Kidney glomerular epithelial cell (primary cell): ENCODE data around the gene DMPK.
"Not testable (repeated sequence)": the region's sequence is repeated elsewhere in the genome, so short reads cannot be mapped to it uniquely, and the experiment has no call there.

Source experiments
- DNase-seq: peaks from one replicate; lab custom pipeline; 2025; lab: John Stamatoyannopoulos, UW

DMPK gene

GRCh38 chr19:45815481-45816216 is 33.4 kb upstream of the DMPK start:
- no peak for DNase-seq

DNA sequence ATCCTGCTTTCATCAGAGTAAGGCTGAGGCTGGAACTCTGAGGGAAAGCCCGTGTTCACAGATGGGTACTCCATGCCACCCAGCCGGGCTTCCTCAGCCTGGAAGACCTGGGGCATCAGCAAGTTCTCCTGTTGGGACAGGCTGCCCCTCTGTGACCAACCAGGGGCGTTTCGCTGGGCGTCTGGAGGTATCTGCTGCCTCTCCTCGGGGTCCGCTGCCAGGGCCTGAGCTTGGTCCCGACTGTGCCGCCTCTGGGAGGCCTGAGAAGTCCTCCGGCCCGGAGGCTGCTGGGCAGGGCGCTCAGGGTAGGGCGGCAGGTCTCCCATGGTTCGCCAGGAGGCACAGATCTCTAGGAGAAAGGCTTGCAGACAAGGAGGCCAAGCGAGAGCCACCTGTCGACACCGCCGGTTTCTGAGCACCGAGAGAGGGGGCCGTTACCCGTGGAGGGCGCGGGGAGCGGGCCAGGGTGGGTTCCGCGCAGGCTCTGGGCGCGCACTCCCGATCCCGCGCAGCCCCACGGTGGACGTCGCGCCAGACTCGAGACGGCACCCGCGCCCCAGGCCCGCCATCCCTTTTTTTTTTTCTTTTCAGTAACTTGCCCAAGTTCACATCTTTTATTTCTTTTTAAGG is 32.7 kb upstream of the DMPK start, which contains the start of gene RSPH6A:
RSPH6A (minus strand) TSS at position 458 of the 630 bp plus-strand sequence; CDS start at position 326, 132 bp downstream.
- DNase-seq: no peak

GRCh38 chr19:45814166-45814780 is 32.0 kb upstream of the DMPK start:
- DNase-seq: no peak

- DNase-seq: no peak
These were observed 30.0 kb upstream of the DMPK start for GRCh38 chr19:45812297-45812696.

DNA sequence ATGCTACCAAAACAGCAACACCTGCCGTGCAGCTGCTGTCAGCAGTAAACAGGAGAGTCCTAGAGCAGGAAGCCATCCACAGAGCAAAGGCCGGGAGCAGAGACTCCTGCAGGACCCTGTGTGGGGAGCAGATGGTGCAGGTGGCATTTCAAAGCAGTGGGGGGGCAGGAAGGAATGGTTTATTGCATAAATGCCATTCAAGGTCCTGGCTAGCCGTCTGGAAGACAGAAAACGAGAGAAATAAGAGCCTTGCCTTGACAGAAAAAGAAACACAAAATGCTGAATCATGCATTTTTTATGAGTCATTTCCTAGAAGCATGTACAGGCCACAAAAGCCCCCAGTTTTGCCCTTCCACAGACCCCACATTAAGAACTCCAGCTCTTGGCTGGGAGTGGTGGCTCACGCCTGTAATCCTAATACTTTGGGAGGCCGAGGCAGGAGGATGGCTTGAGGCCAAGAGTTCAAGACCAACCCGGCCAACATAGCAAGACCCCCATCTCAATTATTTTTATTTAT is 27.4 kb upstream of the DMPK start:
- DNase-seq: peak; percentile 44

GRCh38 chr19:45805719-45806118 is 23.4 kb upstream of the DMPK start:
- no peak for DNase-seq

- no peak for DNase-seq
These were observed 22.6 kb upstream of the DMPK start for GRCh38 chr19:45804959-45805230.

- no peak for DNase-seq
These were observed 22.1 kb upstream of the DMPK start for GRCh38 chr19:45804140-45804958.

GRCh38 chr19:45801603-45802175 is 19.4 kb upstream of the DMPK start:
- DNase-seq: no peak

- DNase-seq: peak; percentile 67
These were observed 17.8 kb upstream of the DMPK start for GRCh38 chr19:45800070-45800553.

DNA sequence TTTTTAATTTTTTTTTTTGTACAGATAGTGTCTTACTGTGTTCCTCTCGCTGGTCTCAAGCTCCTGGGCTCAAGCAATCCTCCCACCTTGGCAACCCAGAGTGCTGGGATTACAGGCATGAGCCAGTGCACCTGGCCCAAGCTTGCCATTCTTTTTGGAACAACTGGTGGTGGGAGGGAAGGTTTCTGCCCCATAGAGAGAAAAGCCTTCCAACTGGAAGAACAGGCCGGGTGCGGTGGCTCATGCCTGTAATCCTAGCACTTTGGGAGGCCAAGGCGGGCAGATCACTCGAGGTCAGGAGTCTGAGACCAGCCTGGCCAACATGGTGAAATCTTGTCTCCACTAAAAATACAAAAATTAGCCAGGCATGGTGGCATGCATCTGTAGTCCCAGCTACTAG is 17.3 kb upstream of the DMPK start:
- DNase-seq: not testable (repeated sequence)

- peak; percentile 86 for DNase-seq
These were observed 16.8 kb upstream of the DMPK start for GRCh38 chr19:45798995-45799517.

- no peak for DNase-seq
These were observed 12.3 kb upstream of the DMPK start for GRCh38 chr19:45794627-45795026.

DNA sequence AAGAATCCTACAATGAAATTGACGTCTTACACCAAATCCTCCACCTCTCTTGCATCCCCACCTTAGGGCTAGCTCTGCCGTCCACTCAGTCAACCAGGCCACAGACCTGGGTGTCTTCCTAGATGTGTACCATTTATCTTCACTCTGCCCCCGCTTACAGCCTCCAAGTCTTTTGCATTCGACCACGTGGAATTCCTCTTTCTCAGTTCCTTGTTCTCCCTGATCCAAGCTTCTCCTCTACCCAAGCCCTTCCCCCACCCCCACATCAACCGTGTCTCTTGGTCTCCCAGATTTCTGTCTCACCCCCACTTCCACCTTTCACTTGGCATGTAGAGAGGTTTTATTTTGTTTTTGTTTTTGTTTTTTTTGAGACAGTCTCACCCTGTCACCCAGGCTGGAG is 11.6 kb upstream of the DMPK start:
- no peak for DNase-seq

- DNase-seq: no peak
These were observed 10.9 kb upstream of the DMPK start for GRCh38 chr19:45793178-45793564.

- peak; percentile 98 for DNase-seq
These were observed 10.3 kb upstream of the DMPK start, which contains the start of gene DMWD for GRCh38 chr19:45792470-45793177. Gene DMWD (minus strand): TSS chr19:45792845. CDS start chr19:45792756, 89 bp downstream.

- no peak for DNase-seq
These were observed 9.6 kb upstream of the DMPK start for GRCh38 chr19:45791744-45792469.

- no peak for DNase-seq
These were observed 8.7 kb upstream of the DMPK start for GRCh38 chr19:45790942-45791341.

GRCh38 chr19:45789035-45789786 is 6.9 kb upstream of the DMPK start:
- no peak for DNase-seq
